OCI-LY3 (cell line): ENCODE measurements around the gene RERG.

Experiments
- H2AFZ ChIP-seq: fragments of 200-600, 300-600 bp; shearing (Covaris generic); 2 replicates; pipeline ENCODE4 v1.6.0; 2014; ENCODE audit warnings: antibody characterized with exemption, low read depth, low read length
- H3K27ac ChIP-seq: fragments of 200-600, 300-600 bp; sonication (generic); 2 replicates; pipeline ENCODE4 v1.5.1; 2014; ENCODE audit warnings: mild to moderate bottlenecking, low read length, moderate library complexity, mixed read lengths
- H3K27me3 ChIP-seq: fragments of 200-600, 300-600 bp; sonication (generic); 2 replicates; pipeline ENCODE4 v1.6.1; 2014; ENCODE audit warnings: low read depth, low read length, mixed read lengths
- H3K36me3 ChIP-seq: fragments of 200-600, 300-600 bp; sonication (generic); replicated peaks from 2 replicates; pipeline ENCODE3; 2014; ENCODE audit warnings: low read depth, low read length, mixed read lengths
- H3K4me1 ChIP-seq: fragments of 300-600, 200-600 bp; sonication (generic); 2 replicates; pipeline ENCODE4 v1.6.1; 2014; ENCODE audit warnings: low read length, mixed read lengths
- H3K4me2 ChIP-seq: fragments of 200-600, 300-600 bp; sonication (generic); 2 replicates; pipeline ENCODE4 v1.6.1; 2014; ENCODE audit warnings: low read length, mixed read lengths
- H3K4me3 ChIP-seq: fragments of 300-600, 200-600 bp; sonication (generic); 2 replicates; pipeline ENCODE4 v1.5.1; 2014; ENCODE audit warnings: antibody characterized with exemption, mild to moderate bottlenecking, low read length, moderate library complexity
- H3K79me2 ChIP-seq: fragments of 300-600, 200-600 bp; shearing (Covaris generic); 2 replicates; pipeline ENCODE4 v1.6.1; 2014; ENCODE audit warnings: mild to moderate bottlenecking, low read length, mixed read lengths
- H3K9ac ChIP-seq: fragments of 300-600, 200-600 bp; shearing (Covaris generic); 2 replicates; pipeline ENCODE4 v1.6.0; 2014; ENCODE audit warnings: mild to moderate bottlenecking, low read length, moderate library complexity
- H3K9me3 ChIP-seq: fragments of 200-600, 300-600 bp; shearing (Covaris generic); 2 replicates; pipeline ENCODE4 v1.6.1; 2014; ENCODE audit warnings: low read length, mixed read lengths; ENCODE audit not compliant: insufficient read depth
- H4K20me1 ChIP-seq: fragments of 200-600, 300-600 bp; sonication (generic); 2 replicates; pipeline ENCODE4 v1.6.1; 2016; ENCODE audit warnings: low read length, mixed read lengths; ENCODE audit not compliant: insufficient read depth
- CTCF ChIP-seq: fragments of 200-600, 300-600 bp; sonication (generic); IDR thresholded peaks from 2 replicates; pipeline ENCODE4 v1.5.1; 2014; ENCODE audit warnings: antibody characterized with exemption, low read length, low read depth
- EZH2phosphoT487 ChIP-seq: fragments of 200-600 bp; shearing (Covaris generic); IDR thresholded peaks from 2 replicates; pipeline ENCODE4 v1.6.1; 2018; ENCODE audit warnings: antibody characterized with exemption, mixed run types, low read depth

The RERG gene

GRCh38 chr12:15201456-15201855 is 19.8 kb downstream of the RERG start:
- peaks cover 12% of the 10 kb centered on the region for H3K4me1 ChIP-seq
- no peaks in the 10 kb centered on the region for H3K36me3 ChIP-seq
- no peak overlapping the region for H2AFZ ChIP-seq
- H3K27ac ChIP-seq: no peak overlapping the region
- H3K9me3 ChIP-seq: no peaks in the 10 kb centered on the region
- H3K79me2 ChIP-seq: no peaks in the 10 kb centered on the region
- H3K4me2 ChIP-seq: no peak overlapping the region
- TF ChIP-seq EZH2phosphoT487 (no peak), CTCF (no peak)
- H3K9ac ChIP-seq: no peak overlapping the region
- H4K20me1 ChIP-seq: no peaks in the 10 kb centered on the region
- no peak overlapping the region for H3K4me3 ChIP-seq
- H3K27me3 ChIP-seq: no peaks in the 10 kb centered on the region

- H3K4me2 ChIP-seq: no peak overlapping the region
- no peaks in the 10 kb centered on the region for H3K9me3 ChIP-seq
- H3K4me1 ChIP-seq: peaks cover 16% of the 10 kb centered on the region
- H3K79me2 ChIP-seq: no peaks in the 10 kb centered on the region
- H4K20me1 ChIP-seq: no peaks in the 10 kb centered on the region
- no peak overlapping the region for H2AFZ ChIP-seq
- no peak overlapping the region for H3K27ac ChIP-seq
- TF ChIP-seq CTCF (no peak), EZH2phosphoT487 (no peak)
- H3K36me3 ChIP-seq: no peaks in the 10 kb centered on the region
- H3K4me3 ChIP-seq: no peak overlapping the region
- H3K27me3 ChIP-seq: no peaks in the 10 kb centered on the region
- H3K9ac ChIP-seq: no peak overlapping the region
These were observed 20.2 kb downstream of the RERG start for GRCh38 chr12:15201056-15201455.

GRCh38 chr12:15200641-15201040 is 20.6 kb downstream of the RERG start:
- H4K20me1 ChIP-seq: no peaks in the 10 kb centered on the region
- H3K79me2 ChIP-seq: no peaks in the 10 kb centered on the region
- no peaks in the 10 kb centered on the region for H3K27me3 ChIP-seq
- no peak for TF ChIP-seq CTCF
- no peak for TF ChIP-seq EZH2phosphoT487
- H3K9me3 ChIP-seq: no peaks in the 10 kb centered on the region
- H3K36me3 ChIP-seq: no peaks in the 10 kb centered on the region
- no peak overlapping the region for H3K4me2 ChIP-seq
- H3K4me1 ChIP-seq: peaks cover 20% of the 10 kb centered on the region
- no peak overlapping the region for H3K4me3 ChIP-seq
- no peak overlapping the region for H3K27ac ChIP-seq
- no peak overlapping the region for H3K9ac ChIP-seq
- H2AFZ ChIP-seq: no peak overlapping the region

GRCh38 chr12:15199930-15200329 is 21.3 kb downstream of the RERG start:
- no peaks in the 10 kb centered on the region for H3K9me3 ChIP-seq
- TF ChIP-seq CTCF (no peak), EZH2phosphoT487 (no peak)
- H3K4me3 ChIP-seq: no peak overlapping the region
- no peak overlapping the region for H3K4me2 ChIP-seq
- peaks cover 20% of the 10 kb centered on the region for H3K4me1 ChIP-seq
- H2AFZ ChIP-seq: no peak overlapping the region
- H3K9ac ChIP-seq: no peak overlapping the region
- no peaks in the 10 kb centered on the region for H3K79me2 ChIP-seq
- no peaks in the 10 kb centered on the region for H3K36me3 ChIP-seq
- H3K27me3 ChIP-seq: peaks cover 3% of the 10 kb centered on the region; the same call in 1 of the 2 replicates
- no peaks in the 10 kb centered on the region for H4K20me1 ChIP-seq
- no peak overlapping the region for H3K27ac ChIP-seq
